Fibroblast of skin of left quadriceps (primary cell): ENCODE results near the gene SAT2.
A peak's percentile ranks its signal among the peaks of the same experiment; 100 is the strongest.
"Not testable (repeated sequence)": the region's sequence is repeated elsewhere in the genome, so short reads cannot be mapped to it uniquely, and the experiment has no call there.

Experiments used
- DNase-seq, 2 experiments: peaks; one replicate each; pipeline ENCODE4 v3.0.0-alpha.2; 2013; ENCODE audit warnings: low read depth in 2 of 2

The SAT2 gene

DNA sequence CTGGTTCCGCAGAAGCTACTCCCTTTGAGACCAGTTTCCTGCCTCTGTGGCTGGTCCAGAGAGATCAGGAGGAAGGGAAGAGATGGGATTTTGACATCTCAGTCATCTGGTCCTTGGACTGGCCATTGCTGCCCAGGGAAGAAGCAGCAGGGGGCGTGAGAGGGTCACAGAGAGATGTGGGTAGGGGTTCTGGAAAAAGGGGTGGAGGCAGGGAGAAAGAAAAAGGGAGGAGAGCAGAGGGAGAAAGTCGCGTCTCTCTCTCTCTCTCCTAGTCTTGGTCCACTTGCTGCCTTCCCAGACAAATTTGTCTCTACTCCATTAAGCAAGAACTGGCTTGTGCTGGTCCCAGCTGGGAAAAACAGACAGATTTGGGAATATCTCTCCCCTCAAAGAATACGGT lies 6.8 kb upstream of the SAT2 start:
- DNase-seq = no peak

DNA sequence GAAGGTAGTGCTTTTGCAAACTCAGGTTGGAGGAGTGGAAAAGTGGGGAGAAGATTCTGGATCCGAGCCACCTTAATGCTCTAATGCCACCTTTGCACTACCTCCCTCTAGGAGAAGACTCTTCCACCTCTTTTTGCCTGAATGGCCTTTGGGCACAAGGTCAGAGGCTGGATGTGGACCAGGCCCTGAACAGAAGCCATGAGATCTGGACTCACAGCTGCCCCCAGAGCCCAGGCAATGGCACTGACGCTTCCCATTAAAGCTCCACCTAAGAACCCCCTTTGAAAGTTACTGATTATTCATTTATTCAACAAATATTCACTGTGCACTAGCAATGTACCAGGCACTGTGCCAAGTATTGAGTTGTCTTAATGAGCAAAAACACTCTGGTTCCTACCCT lies 5.5 kb upstream of the SAT2 start:
- no peak for DNase-seq

DNA sequence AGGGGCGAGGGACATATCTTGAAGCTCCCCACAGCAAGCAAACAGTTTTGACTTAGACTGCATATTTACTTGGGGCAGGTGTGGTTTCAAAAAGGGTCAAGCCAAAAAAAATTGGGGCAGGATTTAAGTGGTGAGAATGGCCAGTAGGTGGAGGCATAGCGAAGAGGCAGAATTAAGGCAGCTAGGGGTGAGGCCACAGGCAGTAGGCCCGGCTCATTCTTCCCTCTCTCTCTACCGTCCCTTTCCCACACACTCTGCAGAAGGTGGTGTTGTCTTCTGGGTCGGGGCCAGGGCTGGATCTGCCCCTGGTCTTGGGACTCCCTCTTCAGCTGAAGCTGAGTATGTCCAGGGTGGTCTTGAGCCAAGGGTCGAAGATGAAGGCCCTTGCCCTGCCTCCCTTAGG lies 4.9 kb upstream of the SAT2 start:
- DNase-seq = no peak

DNA sequence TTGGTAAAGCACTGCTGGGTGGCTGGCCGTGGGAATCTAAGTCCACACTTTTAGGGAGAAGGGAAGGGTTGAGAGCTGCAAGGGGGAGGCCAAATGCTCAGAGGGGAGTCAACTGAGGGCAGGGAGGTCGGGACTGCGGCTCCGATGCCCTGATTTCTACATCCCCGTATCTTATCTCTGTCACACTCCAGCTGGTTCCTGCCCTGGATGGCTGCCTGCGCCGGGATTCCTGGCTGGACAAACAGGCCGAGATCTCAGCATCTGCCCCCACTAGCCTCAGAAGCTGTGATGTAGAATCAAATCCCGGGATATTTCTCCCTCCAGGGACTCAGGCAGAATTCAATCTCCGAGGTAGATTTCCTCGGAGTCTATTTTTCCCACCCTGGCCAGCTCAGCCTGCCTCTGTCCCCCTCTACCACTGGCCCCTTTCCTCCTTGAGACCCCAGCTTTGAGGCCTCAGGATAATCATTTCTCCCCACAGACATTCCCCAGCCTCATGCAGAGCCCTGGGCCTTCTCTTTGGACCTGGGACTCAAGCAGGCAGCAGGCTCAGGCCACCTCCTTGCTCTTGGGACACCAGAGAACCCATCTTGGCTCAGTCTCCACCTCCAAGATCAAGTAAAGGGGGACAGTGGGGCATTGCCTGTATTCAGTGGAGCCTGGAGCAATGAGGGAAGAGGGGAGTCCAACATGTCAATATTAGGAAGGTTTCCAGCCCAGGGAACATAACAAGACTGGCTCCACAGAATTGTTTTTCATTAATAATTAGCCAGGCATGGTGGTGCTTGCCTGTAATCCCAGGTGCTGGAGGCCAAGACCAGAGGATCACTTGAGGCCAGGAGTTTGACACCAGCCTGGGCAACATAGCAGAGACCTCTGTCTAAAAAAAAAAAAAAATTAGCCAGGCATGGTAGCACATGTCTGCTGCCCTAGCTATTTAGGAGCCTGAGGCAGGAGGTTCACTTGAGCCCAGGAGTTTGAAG lies 4.1 kb upstream of the SAT2 start:
- no peak for DNase-seq

DNA sequence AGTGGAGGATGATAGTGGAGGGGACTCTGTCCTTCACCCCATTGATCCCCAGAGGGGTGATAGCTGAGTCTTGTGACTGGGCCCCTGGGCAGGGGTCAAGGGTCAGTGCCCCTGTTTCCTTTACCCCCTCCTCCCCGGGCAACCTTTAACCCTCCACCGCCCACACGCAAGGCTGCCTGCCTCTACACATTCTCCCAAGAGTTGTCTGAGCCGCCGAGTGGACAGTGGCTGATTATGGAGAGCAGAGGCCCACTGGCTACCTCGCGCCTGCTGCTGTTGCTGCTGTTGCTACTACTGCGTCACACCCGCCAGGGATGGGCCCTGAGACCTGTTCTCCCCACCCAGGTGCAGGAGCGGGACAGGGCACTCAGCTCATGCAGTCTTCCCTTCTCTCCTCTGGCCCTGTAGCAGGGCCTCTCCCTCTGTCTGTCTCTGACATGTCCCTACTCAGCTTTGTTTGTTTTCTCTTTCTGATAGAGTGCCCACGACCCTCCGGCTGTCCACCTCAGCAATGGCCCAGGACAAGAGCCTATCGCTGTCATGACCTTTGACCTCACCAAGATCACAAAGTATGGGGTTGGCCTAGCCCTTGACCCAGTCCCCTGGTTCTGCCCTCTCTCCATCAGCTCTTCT lies 2.4 kb upstream of the SAT2 start, which contains the start of gene SHBG:
SHBG (plus strand) TSS at position 197 of the 633 bp plus-strand sequence; CDS start at position 235, 38 bp downstream.
- no peak for DNase-seq

DNA sequence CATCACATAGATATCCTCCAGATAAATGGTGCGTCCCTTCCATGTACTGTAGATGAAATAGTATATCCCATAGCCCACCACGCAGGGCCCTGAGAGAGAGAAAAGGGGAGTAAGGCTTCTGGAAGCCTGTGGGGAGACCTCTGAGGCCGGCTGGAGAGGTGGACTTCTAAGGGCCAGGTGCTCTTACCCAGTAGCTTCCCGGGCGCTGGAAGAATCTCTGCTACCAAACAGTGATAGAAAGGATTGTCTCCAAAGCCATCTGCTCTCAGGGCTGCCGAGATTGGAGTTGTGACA lies 718 bp downstream of the SAT2 start:
- no peak for DNase-seq

DNA sequence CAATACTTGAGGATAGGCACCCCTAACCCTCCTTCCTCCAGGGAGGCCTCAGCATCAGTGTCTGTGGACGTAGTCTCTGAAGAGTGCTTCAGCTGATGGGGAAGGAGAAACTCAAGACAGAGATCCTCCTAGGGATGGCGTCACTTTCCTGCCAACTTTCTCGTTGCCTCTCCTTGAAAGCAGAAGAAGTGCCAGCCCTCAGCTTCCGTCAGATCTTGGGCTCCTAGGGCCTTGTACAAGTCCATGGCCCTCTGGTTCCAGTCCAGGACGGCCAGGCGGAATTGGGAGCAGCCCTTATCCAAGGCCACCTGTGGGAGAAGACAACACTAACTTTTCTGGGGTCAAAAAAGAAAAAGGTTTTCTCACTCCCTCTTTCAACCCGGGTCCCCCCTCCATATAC lies 1.3 kb downstream of the SAT2 start:
- no peak for DNase-seq

DNA sequence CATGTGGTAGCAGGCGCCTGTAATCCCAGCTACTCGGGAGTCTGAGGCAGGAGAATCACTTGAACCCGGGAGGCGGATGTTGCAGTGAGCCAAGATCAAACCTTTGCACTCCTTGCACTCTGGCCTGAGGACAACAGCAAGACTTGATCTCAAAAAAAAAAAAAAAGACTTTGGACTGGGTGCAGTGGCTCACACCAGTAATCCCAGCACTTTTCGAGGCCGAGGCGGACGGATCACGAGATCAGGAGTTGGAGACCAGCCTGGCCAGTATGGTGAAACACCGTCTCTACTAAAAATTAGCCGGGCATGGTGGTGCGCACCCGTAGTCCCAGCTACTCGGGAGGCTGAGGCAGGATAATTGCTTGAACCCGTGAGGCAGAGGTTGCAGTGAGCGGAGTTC lies 1.9 kb downstream of the SAT2 start:
- DNase-seq = not testable (repeated sequence)

DNA sequence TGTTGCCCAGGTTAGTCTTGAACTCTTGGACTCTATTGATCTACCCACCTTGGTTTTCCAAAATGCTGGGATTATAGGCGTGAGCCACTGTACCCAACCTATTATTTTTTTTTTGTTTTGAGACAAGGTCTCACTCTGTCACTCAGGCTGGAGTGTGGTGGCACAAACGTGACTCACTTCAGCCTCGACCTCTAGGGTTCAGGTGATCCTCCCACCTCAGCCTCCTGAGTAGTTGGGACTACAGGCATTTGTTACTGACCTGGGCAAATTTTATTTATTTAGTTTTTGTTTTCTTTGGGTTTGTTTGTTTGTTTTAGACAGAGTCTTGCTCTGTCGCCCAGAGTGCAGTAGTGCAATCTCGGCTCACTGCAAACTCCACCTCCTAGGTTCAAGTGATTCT lies 4.0 kb downstream of the SAT2 start:
- no peak for DNase-seq

DNA sequence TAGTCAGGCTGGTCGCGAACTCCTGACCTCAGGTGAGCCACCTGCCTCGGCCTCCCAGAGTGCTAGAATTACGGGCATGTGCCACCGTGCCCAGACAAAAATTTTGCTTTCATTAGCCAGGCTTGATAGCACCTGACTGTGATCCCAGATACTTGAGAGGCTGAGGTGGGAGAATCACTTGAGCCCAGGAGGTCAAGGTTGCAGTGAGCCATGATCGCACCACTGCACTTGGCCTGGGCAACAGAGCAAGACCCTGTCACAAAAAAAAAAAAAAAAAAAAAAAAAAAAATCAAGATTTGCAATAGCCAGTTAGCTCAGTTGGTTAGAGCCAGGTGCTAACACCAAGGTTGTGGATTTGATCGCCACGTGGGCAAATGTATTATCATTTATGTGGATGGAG lies 6.8 kb downstream of the SAT2 start:
- DNase-seq = no peak

DNA sequence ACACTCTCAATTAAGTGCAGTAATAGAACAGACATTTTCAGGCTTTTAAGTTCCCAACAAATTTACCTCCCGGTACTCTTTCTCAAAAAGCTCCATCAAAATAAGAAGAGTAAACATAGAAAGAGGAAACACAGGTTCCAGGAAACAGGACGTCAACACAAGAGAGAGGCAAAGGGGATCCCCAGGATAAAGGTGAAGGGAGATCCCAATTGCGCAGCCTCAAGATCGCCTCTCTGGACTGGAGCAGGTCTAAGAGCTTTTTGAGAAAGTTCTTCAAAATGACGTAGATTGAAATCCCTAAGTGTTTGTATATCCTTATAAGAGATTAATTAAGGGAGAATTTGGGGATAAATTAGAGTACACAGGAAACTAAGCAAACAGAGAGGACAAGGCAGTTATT lies 9.0 kb downstream of the SAT2 start:
- DNase-seq = no peak

DNA sequence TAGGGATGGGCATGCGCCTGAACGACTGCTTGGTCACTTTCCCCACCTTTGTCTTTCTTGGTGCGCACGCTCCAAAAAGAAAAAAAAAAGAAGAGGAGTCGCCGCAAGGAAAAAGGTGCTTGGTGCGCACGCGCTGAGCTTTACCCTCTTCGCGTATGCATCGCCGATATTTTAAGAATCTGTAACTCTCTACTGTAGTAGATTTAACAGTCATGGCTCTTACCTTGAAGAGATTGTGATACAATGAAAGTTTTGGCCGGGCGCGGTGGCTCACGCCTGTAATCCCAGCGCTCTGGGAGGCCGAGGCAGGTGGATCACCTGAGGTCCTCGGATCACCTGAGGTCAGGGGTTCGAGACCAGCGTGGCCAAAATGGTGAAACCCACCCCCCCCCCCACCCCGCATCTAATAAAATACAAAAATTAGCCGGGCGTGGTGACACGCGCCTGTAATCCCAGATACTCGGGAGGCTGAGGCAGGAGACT lies 12.3 kb downstream of the SAT2 start:
- DNase-seq = no peak

DNA sequence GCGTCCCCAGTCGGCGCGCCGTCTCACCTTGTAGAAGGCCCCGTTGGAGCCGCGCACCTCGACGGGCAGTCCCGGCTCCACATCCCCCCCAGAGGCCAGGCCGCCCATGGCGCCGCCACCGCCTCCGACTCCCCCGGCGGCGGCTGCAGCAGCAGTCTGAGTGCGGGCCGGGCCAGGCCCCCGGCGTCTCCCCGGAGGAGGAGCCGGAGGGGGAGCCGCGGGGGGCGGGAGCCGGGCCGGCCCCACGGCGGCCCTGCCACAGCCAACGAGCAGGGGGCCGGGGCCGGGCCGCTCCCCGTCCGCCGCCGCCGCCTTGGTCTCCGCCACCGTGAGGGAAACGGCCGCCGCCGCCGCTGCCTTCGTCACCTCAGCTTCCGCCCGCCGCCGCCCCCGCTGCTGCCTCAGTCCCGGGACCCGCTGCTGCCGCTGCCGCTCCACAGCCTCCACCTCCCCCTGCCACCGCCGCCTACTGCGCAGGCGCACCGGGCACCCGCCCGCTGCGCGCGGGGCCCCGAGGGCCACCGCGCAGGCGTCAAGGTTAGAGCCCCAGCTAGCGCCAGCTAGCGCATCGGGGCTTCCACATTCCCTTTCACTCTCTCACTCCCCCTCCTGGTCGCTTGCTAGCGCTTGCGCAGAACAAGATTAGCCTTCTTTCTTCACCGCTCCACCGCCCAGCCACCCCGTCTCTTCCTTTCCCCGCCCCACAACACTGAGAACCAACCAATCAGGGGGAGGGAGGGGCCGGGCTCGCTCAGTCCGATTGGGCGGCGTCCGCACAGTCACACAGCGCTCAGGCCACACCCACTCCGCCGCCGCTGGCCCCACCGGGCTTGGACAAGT lies 13.0 kb downstream of the SAT2 start, which contains the start of gene FXR2:
FXR2 (minus strand) TSS at position 473 of the 840 bp plus-strand sequence; CDS start at position 108, 365 bp downstream.
- DNase-seq = peak; percentile 100

DNA sequence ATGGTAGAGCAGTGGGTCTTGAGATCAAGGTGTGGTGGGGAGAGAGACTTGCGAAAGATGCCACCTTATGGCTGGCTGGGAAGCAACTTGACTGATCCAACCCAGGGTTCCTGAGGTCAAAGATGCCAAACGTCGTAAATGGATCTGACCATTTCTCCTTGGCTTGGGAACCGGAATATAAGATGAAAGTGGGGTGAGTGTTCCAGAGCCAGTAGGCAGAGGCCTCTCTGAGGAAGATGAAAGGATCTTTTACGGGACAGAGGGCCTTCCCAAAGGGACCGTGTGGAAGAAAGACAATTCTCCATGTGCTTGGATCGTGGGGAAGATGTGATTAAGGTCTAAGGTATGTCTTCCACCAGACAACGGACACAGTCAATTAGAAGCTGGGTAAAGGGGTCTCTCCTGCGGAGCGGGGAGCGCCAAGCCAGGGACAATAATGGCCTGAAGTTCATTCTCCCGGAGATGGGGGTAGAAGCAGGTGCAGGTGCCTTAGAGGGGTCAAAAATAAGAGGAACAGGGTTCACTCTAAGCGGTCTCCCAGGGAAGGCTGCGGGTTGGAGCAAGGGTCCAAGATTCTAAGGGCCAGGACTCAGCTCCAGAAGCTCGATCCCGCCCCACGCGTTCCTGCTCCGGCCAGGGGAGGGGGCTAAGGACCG lies 13.7 kb downstream of the SAT2 start:
- DNase-seq = peak in 1 of 2 experiments; percentile 12

DNA sequence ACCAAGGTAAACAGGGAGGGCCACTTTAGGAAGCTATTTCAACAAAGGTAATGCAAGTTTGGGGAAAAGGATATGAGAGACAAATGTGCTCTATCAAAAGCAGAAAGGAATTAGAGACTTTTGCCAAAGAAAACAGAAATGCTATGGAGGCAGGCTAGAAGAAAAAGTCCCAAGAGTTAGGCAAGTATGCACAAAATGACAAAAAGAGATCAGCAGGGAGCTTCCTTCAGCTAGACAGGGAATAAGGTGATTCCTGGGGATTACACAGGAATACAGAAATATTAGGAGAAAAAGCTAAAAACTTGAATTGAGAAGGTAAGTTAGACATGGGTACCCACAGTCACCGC lies 15.4 kb downstream of the SAT2 start:
- no peak for DNase-seq

DNA sequence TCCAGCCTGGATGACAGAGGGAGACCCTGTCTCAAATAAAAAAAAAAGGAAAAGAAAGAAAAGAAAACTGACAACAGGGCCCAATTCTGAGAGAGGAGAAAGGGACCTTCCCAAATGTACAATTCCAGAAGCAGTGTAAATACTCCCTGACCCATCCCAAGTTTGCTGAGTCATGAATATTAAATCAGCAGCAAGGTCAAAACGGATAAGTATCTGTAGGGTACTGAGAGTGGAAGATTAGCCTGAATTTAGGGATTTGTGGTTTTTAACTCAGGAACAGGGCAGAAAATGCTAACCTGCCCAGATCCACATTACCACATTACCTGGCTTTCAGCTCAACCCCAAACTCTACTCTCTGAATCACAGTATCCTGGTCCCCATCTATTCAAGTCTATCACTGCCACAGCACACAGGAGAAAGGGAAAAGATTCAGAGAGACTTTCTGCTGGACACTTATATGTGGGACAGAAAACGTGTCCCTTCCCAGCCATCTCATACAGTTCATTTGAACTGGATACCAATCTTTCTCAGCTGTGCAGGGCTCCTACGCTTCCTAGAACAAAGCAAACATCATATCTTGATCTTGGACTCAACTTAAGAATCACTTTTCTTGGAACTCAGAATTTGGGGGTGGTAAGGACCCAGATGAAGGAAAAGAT lies 15.9 kb downstream of the SAT2 start:
- DNase-seq = no peak

DNA sequence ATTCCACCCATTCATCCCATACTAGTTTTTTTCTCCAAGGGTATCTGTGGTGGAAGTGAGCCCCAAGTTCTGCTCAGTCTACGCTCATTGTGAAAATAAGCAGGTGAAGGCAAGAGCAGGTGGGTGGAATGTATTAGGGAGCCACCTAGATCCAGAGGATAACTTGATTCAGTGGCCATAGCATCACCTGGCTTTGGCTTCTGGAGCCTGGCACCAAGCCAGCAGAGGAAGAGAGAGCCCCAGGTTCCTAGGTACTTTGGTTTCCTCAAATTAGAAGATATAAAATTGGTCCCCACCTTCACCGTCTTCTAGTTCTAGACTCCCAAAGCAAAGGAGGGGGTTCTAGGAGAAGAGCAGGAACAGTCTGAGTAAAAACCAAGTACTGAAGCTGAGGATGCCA lies 17.0 kb downstream of the SAT2 start:
- no peak for DNase-seq

DNA sequence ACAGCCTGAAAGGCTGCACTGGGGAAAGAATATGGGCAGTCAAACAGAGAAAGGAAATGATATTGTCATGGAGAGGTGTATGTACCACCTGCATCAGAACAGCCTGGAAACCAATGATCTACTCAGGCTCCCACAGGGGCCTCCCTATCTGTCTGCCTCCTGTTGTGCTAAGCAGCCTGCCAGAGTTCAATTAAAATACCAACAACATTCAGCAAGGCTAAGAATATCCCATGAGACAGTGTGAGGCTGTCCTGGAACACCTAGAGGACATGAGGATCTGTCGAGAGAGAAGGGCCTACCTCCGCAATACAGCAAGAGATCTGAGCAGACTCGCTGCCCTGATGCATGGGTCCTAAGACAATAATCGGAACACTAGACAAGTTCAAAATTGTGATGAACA lies 21.3 kb downstream of the SAT2 start:
- no peak for DNase-seq

DNA sequence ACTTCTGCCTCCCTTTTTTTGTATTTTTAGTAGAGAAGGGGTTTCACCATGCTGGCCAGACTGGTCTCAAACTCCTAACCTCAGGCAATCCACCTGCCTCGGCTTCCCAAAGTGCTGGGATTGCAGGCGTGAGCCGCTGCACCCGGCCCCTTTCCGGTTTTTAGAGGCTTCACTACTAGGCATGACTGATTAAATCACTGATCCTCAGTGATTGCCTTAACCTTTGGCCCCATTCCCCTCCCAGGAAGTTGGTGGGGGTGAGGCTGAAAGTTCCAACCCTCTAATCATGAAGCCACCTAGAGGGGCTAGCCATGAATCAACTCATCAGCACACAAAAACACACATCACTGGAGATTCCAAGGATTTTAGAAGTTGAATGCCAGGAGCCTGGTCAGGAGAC lies 30.1 kb downstream of the SAT2 start:
- DNase-seq = not testable (repeated sequence)

DNA sequence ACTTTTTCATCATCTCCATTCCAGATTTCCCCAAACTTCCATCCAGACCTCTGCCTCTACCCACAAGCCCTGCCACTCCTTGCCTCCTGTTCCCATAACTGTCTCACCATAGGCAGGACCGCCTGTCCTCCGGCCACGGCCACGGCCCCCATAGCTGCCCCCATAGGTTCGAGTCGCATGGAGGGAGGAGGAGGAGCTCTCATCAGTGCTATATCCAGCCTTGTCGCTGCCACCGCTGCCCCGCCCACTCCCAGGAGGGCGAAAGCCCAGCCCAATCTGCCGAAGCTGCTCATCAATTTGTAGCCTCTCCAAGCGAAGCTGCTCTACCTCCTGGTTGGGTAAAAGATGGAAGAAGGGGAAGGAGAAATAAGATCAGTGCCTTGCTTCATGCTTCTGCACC lies 34.3 kb downstream of the SAT2 start:
- DNase-seq = no peak

DNA sequence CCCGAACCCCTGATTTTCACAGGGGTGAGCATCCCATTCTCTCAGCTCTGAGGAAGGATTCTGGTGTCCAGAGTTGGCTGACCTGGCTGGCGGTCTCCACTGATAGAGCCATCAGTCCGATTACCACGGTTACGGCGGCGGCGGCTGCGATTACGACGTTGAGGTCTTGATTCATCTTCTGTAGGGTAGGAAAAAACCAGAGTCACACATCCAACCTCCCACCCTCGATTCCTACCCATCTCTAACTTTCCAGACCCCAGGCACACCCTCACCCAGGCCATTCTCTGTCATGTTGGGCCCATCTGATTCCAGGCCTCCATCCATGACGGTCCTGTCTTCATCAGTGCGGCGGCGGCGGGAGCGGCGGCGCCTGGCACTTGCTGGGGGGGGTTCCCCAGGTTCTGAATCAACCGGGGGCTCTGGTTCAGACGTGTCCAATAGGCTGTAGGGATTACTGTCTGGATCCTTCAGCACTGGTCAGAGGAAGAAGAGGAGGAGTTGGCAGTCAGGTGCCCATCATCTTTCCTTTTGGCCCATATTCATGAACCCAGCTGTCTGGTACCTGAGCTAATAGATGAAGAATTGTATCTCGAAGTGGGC lies 35.1 kb downstream of the SAT2 start:
- DNase-seq = no peak
